Right ventricle myocardium superior (tissue), 1 donor: ENCODE measurements around the gene SUGP2. TPM values are rescaled to one million over a fixed set of nuclear protein-coding genes. Genes with fewer than 3 reads are reported as not detected.

ENCODE experiments used
- ATAC-seq: fragments of 200-7000 bp; cut with Tn5 transposase; one replicate; pipeline ENCODE4 v1.9.1; 2020; ENCODE audit warnings: mild to moderate bottlenecking; ENCODE audit not compliant: poor library complexity
- DNase-seq: peaks from one replicate; pipeline ENCODE4 v3.0.0-alpha.2; 2020
- intact Hi-C: fragments of 100-400 bp; cut with DNase I; formaldehyde crosslinking; loops from one replicate; pipeline ENCODE4 v1.11.2; 2022
- long read RNA-seq: library from polyadenylated mRNA; unstranded; transcript quantifications from one replicate; pipeline ENCODE4 v2.0.0, GENCODE V29; 2021
- total RNA-seq: library from RNA; stranded (reverse); fragmentation: NEBNext Ultra II Directional; extraction: Animal tissue kit (Norgen Biotek cat#: 25700); gene quantifications from one replicate; pipeline ENCODE4 v1.2.1, GENCODE V29; 2021
- donor health status: DM: no; HTN: yes; CAD: no; lungs with severe emphysema.

The SUGP2 gene
- 58.8 TPM for total RNA-seq
- long read RNA-seq, full-length matches to known transcripts: 132 of 220 reads
- long read RNA-seq, partial matches to known transcripts: 25 of 220 reads
- long read RNA-seq, other reads (novel, unspliced or antisense): 63 of 220 reads

DNA sequence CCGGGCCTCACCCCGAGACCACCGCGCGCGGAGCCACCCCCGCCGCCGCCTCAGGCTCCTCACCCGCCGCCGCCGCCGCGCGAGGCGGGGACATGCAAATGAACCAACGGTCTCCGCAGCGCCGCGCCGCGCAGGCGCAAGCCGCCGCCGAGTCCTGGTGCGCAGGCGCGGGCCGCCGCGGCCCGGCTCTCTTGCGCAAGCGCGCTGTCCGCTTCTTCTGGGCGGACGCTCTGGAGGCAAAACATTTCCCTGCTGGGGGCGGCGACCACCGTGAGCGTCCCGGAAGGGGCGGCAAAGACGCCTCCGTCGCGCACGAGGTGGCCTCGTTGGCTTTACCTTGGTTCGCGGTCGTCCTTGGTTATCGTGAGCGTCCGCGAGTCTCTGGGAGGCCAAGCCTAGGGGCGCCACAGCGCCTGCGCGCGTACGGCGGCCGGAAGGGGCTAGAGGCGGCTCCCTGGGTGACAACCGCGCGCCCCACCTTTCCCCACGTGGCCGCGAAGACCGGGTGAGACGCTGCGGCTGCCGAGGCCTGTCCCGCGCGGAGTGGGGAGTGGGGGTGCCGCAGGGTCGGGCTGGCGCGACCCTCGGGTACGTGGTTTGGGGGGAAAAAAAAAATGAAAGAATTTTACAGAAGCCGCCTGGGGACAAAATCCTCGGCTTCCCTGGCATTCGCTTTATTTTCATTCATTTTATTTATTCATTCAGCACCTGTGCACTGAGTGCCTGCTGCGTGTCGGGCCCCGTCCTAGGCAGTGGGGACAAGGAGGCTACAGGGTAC lies at the start of gene SUGP2, which contains the start of gene ARMC6:
TSS of gene SUGP2 (minus strand) at position 92 of the 778 bp plus-strand sequence. CDS start 2,446 bp downstream, outside the sequence.
TSS of gene ARMC6 (plus strand) at position 178 of the 778 bp plus-strand sequence. CDS start 607 bp downstream, outside the sequence.
- ATAC-seq: peak; percentile 94
- intact Hi-C loops: no loop called here

DNA sequence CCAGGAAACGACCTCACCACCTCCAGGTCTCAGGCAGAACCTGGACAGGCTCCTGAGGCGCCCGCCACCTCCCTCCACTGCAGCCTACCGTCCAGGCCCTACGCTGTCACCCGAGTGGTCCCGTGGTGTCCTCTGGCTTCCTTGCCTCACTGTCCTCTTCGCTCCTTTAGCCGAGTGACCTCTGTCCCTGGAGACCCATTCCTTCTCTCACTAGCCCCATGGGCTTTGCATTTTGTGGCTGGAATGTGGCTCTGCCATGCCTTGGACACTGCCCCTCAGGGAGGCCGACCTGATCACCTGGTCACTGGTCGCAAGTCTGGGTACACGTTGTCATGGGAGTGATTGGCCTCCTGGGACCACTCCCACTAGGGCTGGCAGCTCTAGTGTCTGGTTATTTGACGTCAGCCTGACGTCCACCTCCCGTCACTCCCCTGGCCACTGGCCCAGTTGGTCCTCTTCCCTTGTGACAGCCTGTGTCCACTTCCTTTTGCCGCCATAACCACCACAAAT lies 48.4 kb upstream of the SUGP2 start:
- peak; percentile 65 for DNase-seq
- intact Hi-C loops: no loop called here
- peak; percentile 37 for ATAC-seq

More for the DNA sequence above, at the start of gene SUGP2, which contains the start of gene ARMC6:
- peak; percentile 92 for DNase-seq

GRCh38 chr19:19079571-19079970 lies 46.3 kb upstream of the SUGP2 start:
- intact Hi-C loops: no loop called here
- DNase-seq: no peak
- no peak for ATAC-seq

DNA sequence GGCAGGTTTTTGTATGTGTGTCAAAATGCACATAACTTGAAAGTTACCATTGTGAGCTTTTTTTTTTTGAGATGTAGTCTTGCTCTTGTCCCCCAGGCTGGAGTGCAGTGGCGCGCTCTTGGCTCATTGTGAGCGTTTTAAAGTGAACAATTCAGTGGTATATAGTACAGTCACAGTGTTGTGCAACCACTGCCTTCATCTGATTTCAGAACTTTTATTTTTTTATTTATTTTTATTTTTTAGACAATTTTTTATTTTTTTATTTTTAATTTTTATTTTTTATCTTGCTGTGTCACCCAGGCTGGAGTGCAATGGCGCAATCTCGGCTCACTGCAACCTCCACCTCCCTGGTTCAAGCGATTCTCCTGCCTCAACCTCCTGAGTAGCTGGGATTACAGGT lies 45.5 kb upstream of the SUGP2 start:
- ATAC-seq: no peak
- no peak for DNase-seq
- intact Hi-C loops: no loop called here

- DNase-seq (no peak), ATAC-seq (no peak)
- intact Hi-C loops: no loop called here
Measured at GRCh38 chr19:19077103-19077502, 43.8 kb upstream of the SUGP2 start.

DNA sequence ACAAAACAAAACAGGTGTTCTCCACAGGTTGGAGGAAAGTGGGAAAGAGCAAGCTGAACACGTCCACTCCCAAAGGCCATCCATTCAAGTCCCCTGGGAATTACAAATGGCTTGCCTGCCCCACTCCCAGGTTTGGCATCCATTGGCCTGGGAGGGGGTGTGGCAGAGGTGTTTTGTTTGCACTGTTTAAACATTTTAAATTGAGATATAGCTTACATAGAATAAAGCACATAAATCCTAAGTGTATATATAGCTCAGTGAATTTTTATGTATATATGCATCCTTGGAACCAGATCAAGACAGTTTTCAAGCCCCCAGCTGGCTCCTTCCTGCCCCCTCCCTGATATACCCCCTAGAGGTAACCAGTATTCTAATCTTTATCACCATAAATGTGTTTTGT lies 43.2 kb upstream of the SUGP2 start:
- intact Hi-C loops: no loop called here
- ATAC-seq (no peak), DNase-seq (no peak)

GRCh38 chr19:19075126-19075525 lies 41.8 kb upstream of the SUGP2 start:
- ATAC-seq (no peak), DNase-seq (no peak)
- intact Hi-C loops: no loop called here

- no peak for ATAC-seq
- intact Hi-C loops: no loop called here
- DNase-seq: no peak
Measured at GRCh38 chr19:19074196-19074882, 41.0 kb upstream of the SUGP2 start.

GRCh38 chr19:19071897-19072296 lies 38.6 kb upstream of the SUGP2 start:
- no peak for DNase-seq
- intact Hi-C loops: no loop called here
- no peak for ATAC-seq

DNA sequence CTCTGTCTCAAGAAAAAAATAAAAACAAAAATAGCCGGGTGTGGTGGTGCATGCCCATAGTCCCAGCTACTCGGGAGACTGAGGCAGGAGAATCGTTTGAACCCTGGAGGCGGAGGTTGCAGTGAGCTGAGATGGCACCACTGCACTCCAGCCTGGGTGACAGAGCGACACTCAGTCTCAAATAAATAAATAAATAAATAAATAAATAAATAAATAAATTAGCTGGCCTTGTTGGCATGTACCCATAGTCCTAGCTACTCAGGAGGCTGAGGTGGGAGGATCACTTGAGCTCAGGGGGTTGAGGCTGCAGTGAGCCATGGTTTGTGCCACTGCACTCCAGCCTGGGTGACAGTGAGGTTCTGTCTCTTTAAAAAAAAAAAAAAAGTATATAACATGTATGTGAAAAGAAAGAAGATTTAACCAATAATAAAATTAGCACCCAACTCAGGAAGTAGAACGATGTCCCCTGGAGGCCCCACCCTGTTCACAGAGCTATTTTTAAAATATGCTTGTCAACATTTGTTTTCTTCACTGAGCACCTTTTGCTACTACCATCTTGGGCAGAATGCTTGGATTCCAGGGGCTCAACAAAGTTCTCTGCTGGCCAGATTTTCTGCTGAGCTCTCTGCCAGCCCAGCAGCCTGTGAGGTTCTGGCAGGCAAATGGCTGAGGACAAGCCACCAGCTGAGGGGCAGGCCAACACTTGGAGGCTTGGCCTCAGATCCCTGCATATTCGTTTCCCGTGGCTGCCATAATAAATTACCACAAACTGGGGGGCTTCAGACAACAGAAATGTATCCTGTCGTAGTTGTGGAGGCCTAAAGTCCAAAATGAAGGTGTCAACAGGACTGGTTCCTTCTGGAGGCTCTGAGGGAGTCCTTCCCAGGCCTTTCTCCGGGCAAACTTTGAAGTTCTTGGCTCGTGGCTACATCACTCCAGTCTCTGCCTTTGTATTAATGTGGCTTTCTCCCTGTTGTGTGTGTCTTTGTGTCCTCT lies 35.6 kb upstream of the SUGP2 start:
- no peak for DNase-seq
- ATAC-seq: peak; percentile 48
- intact Hi-C loops: no loop called here

DNA sequence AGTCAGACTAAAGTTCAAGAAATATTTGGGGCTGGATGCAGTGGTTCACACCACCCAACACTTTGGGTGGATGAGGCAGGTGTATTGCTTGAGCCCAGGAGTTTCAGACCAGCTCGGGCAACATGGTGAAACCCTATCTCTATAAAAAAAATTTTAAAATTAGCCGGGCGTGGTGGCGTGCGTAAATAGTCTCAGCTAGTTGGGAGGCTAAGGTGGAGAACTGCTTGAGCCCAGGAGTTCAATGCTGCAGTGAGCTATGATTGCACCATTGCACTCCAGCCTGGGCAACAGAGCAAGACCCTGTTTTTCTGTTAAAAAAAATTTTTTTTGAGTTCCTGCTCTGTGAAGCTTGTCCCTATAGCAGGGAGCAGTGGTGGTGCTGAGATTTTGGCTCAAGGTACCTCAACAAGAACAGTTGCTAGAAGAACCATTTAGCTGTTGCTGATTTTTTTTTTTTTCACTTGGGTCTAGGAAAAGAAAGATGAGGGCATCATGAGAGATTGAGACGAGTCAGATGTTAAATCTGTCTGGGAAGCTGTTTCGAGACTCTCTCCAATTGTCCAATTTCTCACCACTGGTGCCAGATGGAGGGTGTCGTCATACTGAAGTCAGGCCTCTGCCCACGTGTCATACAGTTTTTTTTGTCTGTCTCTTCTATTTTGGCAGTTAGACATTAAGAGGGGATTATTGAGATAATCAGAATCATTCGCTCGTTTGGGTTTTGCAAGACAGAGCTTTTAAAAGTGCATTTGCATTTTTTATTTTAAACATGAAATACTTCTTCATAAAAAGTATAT lies 34.2 kb upstream of the SUGP2 start:
- no peak for ATAC-seq
- intact Hi-C loops: no loop called here
- DNase-seq: no peak

- intact Hi-C loops: no loop called here
- DNase-seq: no peak
- no peak for ATAC-seq
Measured at GRCh38 chr19:19064811-19065745, 31.8 kb upstream of the SUGP2 start.

- DNase-seq (no peak), ATAC-seq (no peak)
- intact Hi-C loops: no loop called here
Measured at GRCh38 chr19:19064098-19064722, 30.9 kb upstream of the SUGP2 start.

DNA sequence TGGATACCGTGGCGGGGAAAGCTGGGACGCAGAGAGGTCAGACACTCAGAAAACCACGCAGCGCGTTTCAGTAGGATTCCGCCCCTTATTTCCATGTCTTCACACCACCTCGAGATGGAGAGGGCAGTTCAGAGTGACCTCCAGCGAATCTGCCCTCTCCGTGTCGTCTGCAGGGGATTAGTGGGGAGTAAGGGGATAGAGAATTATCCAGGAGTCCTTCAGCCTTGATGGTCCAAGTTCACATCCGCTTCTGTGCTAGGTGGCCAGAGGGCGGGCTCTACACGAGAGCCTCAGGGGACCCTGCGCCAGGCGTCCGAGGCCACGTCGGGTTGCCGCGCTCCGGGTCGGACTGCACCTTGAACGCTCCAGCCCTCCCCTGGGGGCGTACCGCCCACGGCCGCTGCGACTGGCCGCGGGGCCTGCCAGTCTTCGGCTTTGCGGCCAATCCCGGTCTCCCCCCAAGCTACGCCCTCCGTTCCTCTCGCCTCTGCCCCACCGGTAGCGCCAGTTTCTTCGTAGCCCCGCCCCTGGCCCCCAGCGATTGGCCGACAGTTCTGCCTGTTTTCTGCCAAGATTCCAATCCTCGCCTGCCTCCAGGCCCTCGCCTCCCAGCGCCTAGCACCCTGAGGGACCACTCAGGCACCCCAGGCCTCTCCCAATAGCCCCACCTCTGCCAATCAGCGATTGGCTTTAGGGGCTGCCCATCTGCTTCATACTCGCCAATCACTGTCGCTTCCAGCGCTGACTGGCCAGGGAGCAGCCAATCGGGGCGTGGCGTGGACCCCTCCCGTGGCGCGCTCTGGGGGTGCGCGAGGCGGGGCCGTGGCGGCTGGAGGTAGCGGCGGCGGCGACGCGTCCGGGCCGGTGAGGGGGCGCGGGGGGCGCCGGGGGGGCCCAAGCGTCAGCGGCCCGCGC lies 30.1 kb upstream of the SUGP2 start, which contains the start of gene SLC25A42:
TSS of gene SLC25A42 (plus strand) at position 812 of the 915 bp plus-strand sequence. CDS start 32,131 bp downstream, outside the sequence.
- intact Hi-C loops: no loop called here
- ATAC-seq (peak; percentile 94), DNase-seq (peak; percentile 99)
